H1 (cell line): ENCODE data around the gene ETV2. TPM values are rescaled to one million over a fixed set of nuclear protein-coding genes. Genes with fewer than 3 reads are reported as not detected.

Experiments used
- CTCF ChIA-PET: fragments of 300-600 bp; sonication (Branson Sonifier 250); formaldehyde crosslinking; loops from one replicate; lab custom pipeline; 2021; ENCODE audit not compliant: partially characterized antibody; lab: Charles Lee
- POLR2A ChIA-PET: fragments of 300-600 bp; sonication (Branson Sonifier 250); formaldehyde crosslinking; loops from one replicate; lab custom pipeline; 2021; ENCODE audit warnings: inconsistent platforms; ENCODE audit not compliant: partially characterized antibody; lab: Charles Lee
- DNase-seq, 2 experiments: peaks; one replicate each; pipeline versions ENCODE4 v3.0.0 to v3.0.0-alpha.2; 2010 to 2022; ENCODE audit warnings: low spot score in 2 of 2, low read depth in 1 of 2, mixed read lengths in 1 of 2
- FAIRE-seq: peaks from 2 replicates; lab custom pipeline; 2011; peaks lifted over from hg19 to GRCh38; lab: Jason Lieb, UNC
- H2AFZ ChIP-seq: 2 replicates; pipeline ENCODE4 v1.8.1; 2012; ENCODE audit warnings: low read length, inconsistent platforms
- H2AK5ac ChIP-seq: 2 replicates; pipeline ENCODE4 v1.6.1; 2013; ENCODE audit warnings: low read depth, low read length
- H2BK120ac ChIP-seq: replicated peaks from 2 replicates; pipeline ENCODE3; 2013; ENCODE audit warnings: low read depth, low read length, inconsistent platforms
- H2BK12ac ChIP-seq: 2 replicates; pipeline ENCODE4 v1.6.1; 2013; ENCODE audit warnings: low read depth, low read length
- H2BK15ac ChIP-seq: 2 replicates; pipeline ENCODE4 v1.6.1; 2013; ENCODE audit warnings: low read length
- H2BK20ac ChIP-seq: 2 replicates; pipeline ENCODE4 v1.6.1; 2013; ENCODE audit warnings: low read length
- H2BK5ac ChIP-seq: 2 replicates; pipeline ENCODE4 v1.6.1; 2013; ENCODE audit warnings: low read depth, low read length
- H3K14ac ChIP-seq: 2 replicates; pipeline ENCODE4 v1.6.1; 2013; ENCODE audit warnings: inconsistent platforms; ENCODE audit not compliant: insufficient read length
- H3K18ac ChIP-seq: 2 replicates; pipeline ENCODE4 v1.6.1; 2013; ENCODE audit warnings: low read length; ENCODE audit errors: extremely low read depth
- H3K23ac ChIP-seq: 2 replicates; pipeline ENCODE4 v1.6.1; 2013; ENCODE audit warnings: inconsistent platforms; ENCODE audit not compliant: insufficient read length
- H3K23me2 ChIP-seq: 2 replicates; pipeline ENCODE4 v1.6.1; 2013; ENCODE audit warnings: low read depth, low read length
- H3K27ac ChIP-seq: 2 replicates; pipeline ENCODE4 v1.6.1; 2011; ENCODE audit warnings: low read depth, low read length, inconsistent platforms
- H3K27me3 ChIP-seq, 4 experiments: replicated peaks in 1 of 4; 1 replicate in 1 of 4; 2 replicates in 3 of 4; pipeline versions ENCODE4 v1.6.1 to v1.8.1; 2011 to 2013; ENCODE audit warnings: low read length in 3 of 4, mild to moderate bottlenecking in 3 of 4, inconsistent platforms in 2 of 4, mixed read lengths in 2 of 4, moderate library complexity in 1 of 4; ENCODE audit not compliant: control insufficient read depth in 3 of 4, insufficient read depth in 3 of 4; ENCODE audit errors: extremely low read depth in 1 of 4
- H3K36me3 ChIP-seq, 4 experiments: 2 replicates each; pipeline versions ENCODE4 v1.6.1 to v1.8.1; 2011 to 2013; ENCODE audit warnings: mild to moderate bottlenecking in 4 of 4, low read length in 3 of 4, moderate library complexity in 2 of 4, control low read depth in 1 of 4, inconsistent platforms in 1 of 4; ENCODE audit not compliant: insufficient read depth in 4 of 4, control insufficient read depth in 2 of 4
- H3K4ac ChIP-seq: replicated peaks from 2 replicates; pipeline ENCODE3; 2013; ENCODE audit warnings: low read length, low read depth, mixed read lengths, inconsistent platforms; ENCODE audit not compliant: insufficient read length
- H3K4me1 ChIP-seq, 4 experiments: replicated peaks in 1 of 4; 1 replicate in 1 of 4; 2 replicates in 3 of 4; pipeline versions ENCODE4 v1.6.1 to v1.8.1; 2011 to 2013; ENCODE audit warnings: low read length in 3 of 4, inconsistent platforms in 2 of 4, mixed read lengths in 1 of 4; ENCODE audit not compliant: insufficient read depth in 4 of 4, control insufficient read depth in 3 of 4
- H3K4me2 ChIP-seq, 2 experiments: 2 replicates each; pipeline versions ENCODE4 v1.6.1 to v1.8.1; 2011 to 2013; ENCODE audit warnings: low read depth in 2 of 2, low read length in 2 of 2, control low read depth in 1 of 2, inconsistent platforms in 1 of 2, mild to moderate bottlenecking in 1 of 2; ENCODE audit not compliant: insufficient read depth in 1 of 2
- H3K4me3 ChIP-seq, 4 experiments: fragments of 200-600, 300-600 bp in 1 of 4; sonication (generic), shearing (Covaris generic), sonication (Bioruptor Twin) in 1 of 4; 2 replicates each; pipeline versions ENCODE4 v1.5.1 to v1.8.1; 2011 to 2016; ENCODE audit warnings: low read length in 4 of 4, low read depth in 3 of 4, control low read depth in 2 of 4, inconsistent platforms in 2 of 4, mild to moderate bottlenecking in 2 of 4, mixed read lengths in 1 of 4, moderate library complexity in 1 of 4; ENCODE audit not compliant: insufficient read depth in 2 of 4; ENCODE audit errors: extremely low read depth in 1 of 4
- H3K56ac ChIP-seq: replicated peaks from 2 replicates; pipeline ENCODE3; 2013; ENCODE audit warnings: low read depth, mild to moderate bottlenecking, mixed read lengths, low read length, inconsistent platforms; ENCODE audit not compliant: insufficient read length
- H3K79me1 ChIP-seq: 2 replicates; pipeline ENCODE4 v1.6.1; 2013; ENCODE audit warnings: low read depth, low read length, control low read depth
- H3K79me2 ChIP-seq, 2 experiments: 2 replicates each; pipeline versions ENCODE4 v1.6.1 to v1.8.1; 2012 to 2013; ENCODE audit warnings: low read length in 2 of 2, mild to moderate bottlenecking in 2 of 2, inconsistent platforms in 1 of 2; ENCODE audit not compliant: insufficient read depth in 2 of 2, control insufficient read depth in 1 of 2
- H3K9ac ChIP-seq, 4 experiments: replicated peaks in 1 of 4; 1 replicate in 1 of 4; 2 replicates in 3 of 4; pipeline versions ENCODE4 v1.6.1 to v1.8.1; 2011 to 2013; ENCODE audit warnings: low read depth in 3 of 4, low read length in 3 of 4, control low read depth in 2 of 4, mild to moderate bottlenecking in 2 of 4, moderate library complexity in 2 of 4, inconsistent platforms in 1 of 4; ENCODE audit errors: extremely low read depth in 1 of 4
- H3K9me3 ChIP-seq, 2 experiments: 2 replicates each; pipeline versions ENCODE4 v1.6.1 to v1.8.1; 2012 to 2013; ENCODE audit warnings: mild to moderate bottlenecking in 2 of 2, moderate library complexity in 2 of 2, control low read depth in 1 of 2, inconsistent platforms in 1 of 2, low read depth in 1 of 2, low read length in 1 of 2, mixed read lengths in 1 of 2; ENCODE audit not compliant: insufficient read depth in 2 of 2
- H4K20me1 ChIP-seq, 2 experiments: replicated peaks in 1 of 2; 2 replicates each; pipeline versions ENCODE3 to v1.8.1; 2011 to 2013; ENCODE audit warnings: inconsistent platforms in 2 of 2, low read length in 2 of 2, mild to moderate bottlenecking in 1 of 2; ENCODE audit not compliant: insufficient read depth in 2 of 2, control insufficient read depth in 1 of 2
- H4K5ac ChIP-seq: 2 replicates; pipeline ENCODE4 v1.6.1; 2013; ENCODE audit warnings: low read length, low read depth, mixed read lengths, inconsistent platforms; ENCODE audit not compliant: insufficient read length
- H4K8ac ChIP-seq: 2 replicates; pipeline ENCODE4 v1.8.0; 2013; ENCODE audit warnings: mild to moderate bottlenecking, moderate library complexity, low read length, inconsistent platforms; ENCODE audit not compliant: insufficient read depth; ENCODE audit errors: extremely low read depth
- H4K91ac ChIP-seq: replicated peaks from 2 replicates; pipeline ENCODE3; 2013; ENCODE audit warnings: low read length, mixed read lengths, inconsistent platforms; ENCODE audit not compliant: insufficient read length
- MAFK ChIP-seq: IDR thresholded peaks from 2 replicates; pipeline ENCODE4 v1.6.1; 2012; ENCODE audit warnings: low read depth, mild to moderate bottlenecking, improper control_type of control experiment, low read length
- RXRA ChIP-seq: IDR thresholded peaks from 2 replicates; pipeline ENCODE4 v1.6.1; 2011; ENCODE audit warnings: low read depth, mild to moderate bottlenecking, low read length, moderate library complexity; ENCODE audit not compliant: insufficient read depth
- SAP30 ChIP-seq: fragments of 300-600 bp; sonication (generic); IDR thresholded peaks from 2 replicates; pipeline ENCODE4 v1.7.1; 2012; ENCODE audit warnings: low read length, moderate library complexity, mild to moderate bottlenecking, inconsistent platforms; ENCODE audit not compliant: insufficient read depth, insufficient replicate concordance
- SIX5 ChIP-seq: IDR thresholded peaks from 2 replicates; pipeline ENCODE4 v1.6.1; 2011; ENCODE audit warnings: mild to moderate bottlenecking, low read depth, low read length
- WGBS, 2 experiments: shearing (Covaris generic) in 1 of 2; methylation state at CpG; one replicate each; pipeline versions ENCODE4 v1.1.6 to v1.1.7; 2013 to 2015; ENCODE audit warnings: low lambda C conversion rate in 2 of 2, mixed read lengths in 2 of 2, inconsistent platforms in 1 of 2, low coverage in 1 of 2, missing lambda C conversion rate in 1 of 2; ENCODE audit not compliant: insufficient replicate concordance in 2 of 2, insufficient coverage in 1 of 2, insufficient read length in 1 of 2; ENCODE audit errors: extremely low coverage in 1 of 2, missing lambda C conversion rate in 1 of 2; 5-methylcytosine and 5-hydroxymethylcytosine counted together
- polyA plus RNA-seq, 7 experiments: library from polyadenylated mRNA; depleted of rRNA in 3 of 7; stranded (reverse) in 5 of 7; unstranded in 2 of 7; fragments of >200 nt in 5 of 7; fragments of 200-250 nt in 2 of 7; gene quantifications; 1 replicate in 5 of 7; 2 replicates in 1 of 7; 4 replicates in 1 of 7; pipeline versions ENCODE4 v1.2.1 to v1.2.3, GENCODE V29; 2011 to 2013; ENCODE audit warnings: missing spikeins in 2 of 7, mixed read lengths in 2 of 7
- total RNA-seq: library from RNA; stranded (reverse); fragmentation: NEBNext Ultra II Directional; extraction: Animal tissue kit (Norgen Biotek cat#: 25700); gene quantifications from 2 replicates; pipeline ENCODE4 v1.2.1, GENCODE V29; 2021

The ETV2 gene
- total and polyA plus RNA-seq, 2 of the 8 experiments (the other 6 are each of a cell fraction or from before 2014, with no cell fraction given): 0.88 to 1.3 TPM

DNA sequence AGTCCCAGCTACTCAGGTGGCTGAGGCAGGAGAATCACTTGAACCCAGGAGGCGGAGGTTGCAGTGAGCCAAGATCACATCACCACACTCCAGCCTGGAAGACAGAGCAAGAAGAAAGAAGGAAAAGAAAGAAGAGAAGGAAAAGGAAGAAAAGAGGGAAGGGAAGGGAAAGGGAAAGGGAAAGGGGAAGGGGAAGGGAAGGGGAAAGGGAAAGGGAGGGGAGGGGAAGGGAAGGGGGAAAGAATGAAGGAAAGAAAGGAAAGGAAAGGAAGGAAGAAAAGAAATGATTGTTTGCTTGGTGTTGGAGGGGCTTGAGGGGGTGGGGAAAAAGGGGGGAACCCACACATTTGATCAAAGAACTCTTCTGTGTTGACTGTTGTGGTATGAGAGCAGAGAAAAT is 45.6 kb upstream of the ETV2 start:
- no peak overlapping the region for H2BK12ac ChIP-seq
- H3K14ac ChIP-seq: no peak overlapping the region
- H4K5ac ChIP-seq: no peak overlapping the region
- H3K4me1 ChIP-seq: no peaks in the 10 kb centered on the region
- H3K27me3 ChIP-seq: peaks cover 0 to 3% (median 0%) of the 10 kb centered on the region in 4 experiments; a peak in 3 of 7 replicates
- H3K23me2 ChIP-seq: no peaks in the 10 kb centered on the region; the same call in 1 of the 2 replicates
- no peak overlapping the region for H3K18ac ChIP-seq
- H3K27ac ChIP-seq: no peak overlapping the region
- H2BK5ac ChIP-seq: no peak overlapping the region
- H2BK20ac ChIP-seq: no peak overlapping the region
- no peaks in the 10 kb centered on the region for H3K9me3 ChIP-seq
- H3K56ac ChIP-seq: no peak overlapping the region
- H3K79me1 ChIP-seq: no peaks in the 10 kb centered on the region
- POLR2A ChIA-PET: interaction anchor here (1.5 to 4.0 kb wide), 2 partner anchors 10 to 15 kb away, joined by 6 to 16 read pairs; partner anchors contain the start of gene HAUS5
- H4K91ac ChIP-seq: no peak overlapping the region
- H4K20me1 ChIP-seq: no peaks in the 10 kb centered on the region
- H4K8ac ChIP-seq: no peak overlapping the region
- no peak for FAIRE-seq
- no peak overlapping the region for H2AFZ ChIP-seq
- no peak overlapping the region for H2AK5ac ChIP-seq
- no peak overlapping the region for H3K4me3 ChIP-seq
- H3K4me2 ChIP-seq: no peak overlapping the region
- H3K79me2 ChIP-seq: no peaks in the 10 kb centered on the region
- no peak overlapping the region for H3K9ac ChIP-seq
- H2BK15ac ChIP-seq: no peak overlapping the region
- 67% methylated on average over 1 of the region's 1 CpG; no CpG with 5 or more reads in 1 of the 2 experiments for WGBS, 2 experiments
- H2BK120ac ChIP-seq: no peak overlapping the region
- TF ChIP-seq SIX5: no peak
- TF ChIP-seq RXRA: no peak
- TF ChIP-seq SAP30: no peak
- no peak for TF ChIP-seq MAFK
- TF ChIP-seq, all 59 proteins: peak for 0
- Histone ChIP-seq H3K4ac (no peak overlapping the region), H3K36me3 (no peaks in the 10 kb centered on the region), H3K23ac (no peak overlapping the region)
- CTCF ChIA-PET: interaction anchor here (0.7 kb wide), 1 partner anchor 80 kb away, joined by 5 read pairs; no protein-coding TSS in a partner anchor
- no peak for DNase-seq
